ENCODE measurements around the gene SLC52A1. TPM values are rescaled to one million over a fixed set of nuclear protein-coding genes. Genes with fewer than 3 reads are reported as not detected.

The SLC52A1 gene
- total and polyA plus RNA-seq, 7 donors = 0.01 to 0.04 TPM; not detected in 5

GRCh38 chr17:5002121-5002788 is 33.0 kb downstream of the SLC52A1 start:
- DNase-seq (no peak), ATAC-seq (no peak)
- peaks cover 14 to 67% of the 10 kb centered on the region in 2 donors for H3K36me3 ChIP-seq (ENCODE audit: insufficient read depth in 1 of 2, low read depth in 1 of 2)
- H3K27me3 ChIP-seq (ENCODE audit: insufficient read depth in 3 of 3, low read length in 2 of 3) = no peaks in the 10 kb centered on the region
- H3K4me1 ChIP-seq = peaks cover 35% of the 10 kb centered on the region
- 62 to 81% (median 71%) methylated on average over 20 of the region's 20 CpGs for WGBS, 3 donors
- TF ChIP-seq, protein P1, sequence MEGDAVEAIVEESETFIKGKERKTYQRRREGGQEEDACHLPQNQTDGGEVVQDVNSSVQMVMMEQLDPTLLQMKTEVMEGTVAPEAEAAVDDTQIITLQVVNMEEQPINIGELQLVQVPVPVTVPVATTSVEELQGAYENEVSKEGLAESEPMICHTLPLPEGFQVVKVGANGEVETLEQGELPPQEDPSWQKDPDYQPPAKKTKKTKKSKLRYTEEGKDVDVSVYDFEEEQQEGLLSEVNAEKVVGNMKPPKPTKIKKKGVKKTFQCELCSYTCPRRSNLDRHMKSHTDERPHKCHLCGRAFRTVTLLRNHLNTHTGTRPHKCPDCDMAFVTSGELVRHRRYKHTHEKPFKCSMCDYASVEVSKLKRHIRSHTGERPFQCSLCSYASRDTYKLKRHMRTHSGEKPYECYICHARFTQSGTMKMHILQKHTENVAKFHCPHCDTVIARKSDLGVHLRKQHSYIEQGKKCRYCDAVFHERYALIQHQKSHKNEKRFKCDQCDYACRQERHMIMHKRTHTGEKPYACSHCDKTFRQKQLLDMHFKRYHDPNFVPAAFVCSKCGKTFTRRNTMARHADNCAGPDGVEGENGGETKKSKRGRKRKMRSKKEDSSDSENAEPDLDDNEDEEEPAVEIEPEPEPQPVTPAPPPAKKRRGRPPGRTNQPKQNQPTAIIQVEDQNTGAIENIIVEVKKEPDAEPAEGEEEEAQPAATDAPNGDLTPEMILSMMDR (IDR thresholded peaks at IDR 0.05) = no peak
- H3K27ac ChIP-seq = peak overlapping the region; percentile 96
- no peaks in the 10 kb centered on the region for H3K9me3 ChIP-seq
- peak overlapping the region; percentile 46 for H3K4me3 ChIP-seq
- intact Hi-C loops (cut with DNase I) = no loop called here

DNA sequence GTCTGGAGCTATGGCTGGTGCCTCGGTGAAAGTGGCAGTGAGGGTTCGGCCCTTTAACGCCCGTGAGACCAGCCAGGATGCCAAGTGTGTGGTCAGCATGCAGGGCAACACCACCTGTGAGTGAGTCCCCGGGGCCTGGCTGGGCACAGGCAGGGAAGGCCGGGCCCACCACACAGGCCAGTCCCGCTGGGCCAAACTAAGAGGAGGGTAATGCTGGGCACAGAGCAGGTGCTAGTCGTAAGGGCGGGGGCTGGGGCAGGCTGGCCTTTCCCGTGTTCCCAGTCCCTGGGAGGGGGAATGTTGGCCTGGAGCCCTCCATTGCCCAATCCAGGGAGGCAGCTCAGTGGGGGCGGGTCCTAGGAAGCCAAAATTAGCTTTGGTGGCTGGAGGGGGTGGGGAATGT is 35.0 kb downstream of the SLC52A1 start:
- DNase-seq (peak; percentile 95 to 98), ATAC-seq (peak; percentile 73 to 79 (median 76))
- WGBS, 3 donors = 23 to 35% (median 27%) methylated on average over 10 to 11 of the region's 11 CpGs
- H3K9me3 ChIP-seq = no peaks in the 10 kb centered on the region
- no peaks in the 10 kb centered on the region for H3K27me3 ChIP-seq (ENCODE audit: insufficient read depth in 3 of 3, low read length in 2 of 3)
- H3K36me3 ChIP-seq (ENCODE audit: insufficient read depth in 1 of 2, low read depth in 1 of 2) = peaks cover 12 to 47% of the 10 kb centered on the region in 2 donors
- H3K4me3 ChIP-seq = peak overlapping the region; percentile 96
- H3K27ac ChIP-seq = peak overlapping the region; percentile 96
- H3K4me1 ChIP-seq = peaks cover 44% of the 10 kb centered on the region
- intact Hi-C loops (cut with DNase I) = no loop called here
- TF ChIP-seq, protein P1 (IDR thresholded peaks at IDR 0.05) = no peak

GRCh38 chr17:4999430-5000093 is 35.7 kb downstream of the SLC52A1 start:
- no peak for DNase-seq
- ATAC-seq = no peak
- intact Hi-C loops (cut with DNase I) = loop anchor here in 1 of 2 donors (5.0 kb wide), 1 partner anchor 57 kb away; the partner anchor contains the start of genes RNF167 and SLC25A11
- Histone ChIP-seq H3K9me3 (no peaks in the 10 kb centered on the region), H3K4me1 (peaks cover 44% of the 10 kb centered on the region), H3K27ac (peak overlapping the region; percentile 96), H3K27me3 (ENCODE audit: insufficient read depth in 3 of 3, low read length in 2 of 3) (no peaks in the 10 kb centered on the region), H3K36me3 (ENCODE audit: insufficient read depth in 1 of 2, low read depth in 1 of 2) (peaks cover 7 to 40% of the 10 kb centered on the region in 2 donors), H3K4me3 (peak overlapping the region; percentile 96)
- WGBS, 3 donors = 14 to 25% (median 25%) methylated on average over 12 of the region's 12 CpGs
- TF ChIP-seq, protein P1 (IDR thresholded peaks at IDR 0.05) = no peak

GRCh38 chr17:4998732-4999429 is 36.3 kb downstream of the SLC52A1 start:
- 2 to 8% (median 7%) methylated on average over 13 to 14 of the region's 14 CpGs for WGBS, 3 donors
- Histone ChIP-seq H3K4me1 (peaks cover 44% of the 10 kb centered on the region), H3K36me3 (ENCODE audit: insufficient read depth in 1 of 2, low read depth in 1 of 2) (peaks cover 7 to 33% of the 10 kb centered on the region in 2 donors), H3K27me3 (ENCODE audit: insufficient read depth in 3 of 3, low read length in 2 of 3) (no peaks in the 10 kb centered on the region), H3K9me3 (no peaks in the 10 kb centered on the region), H3K4me3 (peak overlapping the region; percentile 96), H3K27ac (peak overlapping the region; percentile 96)
- no peak for DNase-seq
- no peak for ATAC-seq
- TF ChIP-seq, protein P1 (IDR thresholded peaks at IDR 0.05) = no peak
- intact Hi-C loops (cut with DNase I) = loop anchor here in 1 of 2 donors (5.0 kb wide), 1 partner anchor 57 kb away; the partner anchor contains the start of genes RNF167 and SLC25A11
